ENCODE data around the gene CRYBA2.

Gene CRYBA2

GRCh38 chr2:218993345-218994315, at the start of gene CRYBA2:
Gene CRYBA2, minus strand, starts transcription at chr2:218993422. Its CDS starts 246 bp downstream, at chr2:218993176.
- DNase-seq (ENCODE audit: low read depth in 4 of 4, low spot score in 1 of 4), result no peak

- DNase-seq (ENCODE audit: low read depth in 4 of 4, low spot score in 1 of 4), result no peak
These were observed 49.5 kb upstream of the CRYBA2 start for GRCh38 chr2:219042750-219043149.

GRCh38 chr2:219042157-219042556, 48.9 kb upstream of the CRYBA2 start:
- no peak for DNase-seq (ENCODE audit: low read depth in 4 of 4, low spot score in 1 of 4)

GRCh38 chr2:219041252-219041651, 48.0 kb upstream of the CRYBA2 start, which contains the start of gene CFAP65:
Gene CFAP65, minus strand, starts transcription at chr2:219041516. Its CDS starts 2,468 bp downstream, at chr2:219039048.
- peak in 1 of 4 experiments; percentile 18 for DNase-seq (ENCODE audit: low read depth in 4 of 4, low spot score in 1 of 4)

GRCh38 chr2:219038600-219038999, 45.4 kb upstream of the CRYBA2 start:
- no peak for DNase-seq (ENCODE audit: low read depth in 4 of 4, low spot score in 1 of 4)

- DNase-seq (ENCODE audit: low read depth in 4 of 4, low spot score in 1 of 4), result no peak
These were observed 44.7 kb upstream of the CRYBA2 start for GRCh38 chr2:219037783-219038499.

GRCh38 chr2:219035942-219036341, 42.7 kb upstream of the CRYBA2 start:
- no peak for DNase-seq (ENCODE audit: low read depth in 4 of 4, low spot score in 1 of 4)

- DNase-seq (ENCODE audit: low read depth in 4 of 4, low spot score in 1 of 4), result no peak
These were observed 41.6 kb upstream of the CRYBA2 start for GRCh38 chr2:219034823-219035222.

- no peak for DNase-seq (ENCODE audit: low read depth in 4 of 4, low spot score in 1 of 4)
These were observed 39.0 kb upstream of the CRYBA2 start for GRCh38 chr2:219032051-219032745.

GRCh38 chr2:219031005-219031738, 38.0 kb upstream of the CRYBA2 start:
- no peak for DNase-seq (ENCODE audit: low read depth in 4 of 4, low spot score in 1 of 4)

- no peak for DNase-seq (ENCODE audit: low read depth in 4 of 4, low spot score in 1 of 4)
These were observed 37.1 kb upstream of the CRYBA2 start for GRCh38 chr2:219030177-219030940.

- DNase-seq (ENCODE audit: low read depth in 4 of 4, low spot score in 1 of 4), result peak; percentile 52 to 69 (median 59)
These were observed 36.6 kb upstream of the CRYBA2 start for GRCh38 chr2:219029829-219030165.

- DNase-seq (ENCODE audit: low read depth in 4 of 4, low spot score in 1 of 4), result no peak
These were observed 36.0 kb upstream of the CRYBA2 start for GRCh38 chr2:219028996-219029828.

GRCh38 chr2:219028141-219028540, 34.9 kb upstream of the CRYBA2 start:
- DNase-seq (ENCODE audit: low read depth in 4 of 4, low spot score in 1 of 4), result no peak

- DNase-seq (ENCODE audit: low read depth in 4 of 4, low spot score in 1 of 4), result no peak
These were observed 34.4 kb upstream of the CRYBA2 start for GRCh38 chr2:219027511-219028055.

GRCh38 chr2:219026946-219027345, 33.7 kb upstream of the CRYBA2 start:
- DNase-seq (ENCODE audit: low read depth in 4 of 4, low spot score in 1 of 4), result no peak

GRCh38 chr2:219025637-219026585, 32.7 kb upstream of the CRYBA2 start:
- no peak for DNase-seq (ENCODE audit: low read depth in 4 of 4, low spot score in 1 of 4)

GRCh38 chr2:219024059-219024458, 30.8 kb upstream of the CRYBA2 start:
- DNase-seq (ENCODE audit: low read depth in 4 of 4, low spot score in 1 of 4), result no peak
